GM19455 (cell line): Measurements from ENCODE around the gene SLC29A1.
A peak's percentile ranks its signal among the peaks of the same experiment; 100 is the strongest.

Source experiments
- ATAC-seq: cut with Tn5 transposase; IDR thresholded peaks from one replicate; pipeline ENCODE4 v1.9.1; 2021; ENCODE audit not compliant: unreplicated experiment

The SLC29A1 gene

DNA sequence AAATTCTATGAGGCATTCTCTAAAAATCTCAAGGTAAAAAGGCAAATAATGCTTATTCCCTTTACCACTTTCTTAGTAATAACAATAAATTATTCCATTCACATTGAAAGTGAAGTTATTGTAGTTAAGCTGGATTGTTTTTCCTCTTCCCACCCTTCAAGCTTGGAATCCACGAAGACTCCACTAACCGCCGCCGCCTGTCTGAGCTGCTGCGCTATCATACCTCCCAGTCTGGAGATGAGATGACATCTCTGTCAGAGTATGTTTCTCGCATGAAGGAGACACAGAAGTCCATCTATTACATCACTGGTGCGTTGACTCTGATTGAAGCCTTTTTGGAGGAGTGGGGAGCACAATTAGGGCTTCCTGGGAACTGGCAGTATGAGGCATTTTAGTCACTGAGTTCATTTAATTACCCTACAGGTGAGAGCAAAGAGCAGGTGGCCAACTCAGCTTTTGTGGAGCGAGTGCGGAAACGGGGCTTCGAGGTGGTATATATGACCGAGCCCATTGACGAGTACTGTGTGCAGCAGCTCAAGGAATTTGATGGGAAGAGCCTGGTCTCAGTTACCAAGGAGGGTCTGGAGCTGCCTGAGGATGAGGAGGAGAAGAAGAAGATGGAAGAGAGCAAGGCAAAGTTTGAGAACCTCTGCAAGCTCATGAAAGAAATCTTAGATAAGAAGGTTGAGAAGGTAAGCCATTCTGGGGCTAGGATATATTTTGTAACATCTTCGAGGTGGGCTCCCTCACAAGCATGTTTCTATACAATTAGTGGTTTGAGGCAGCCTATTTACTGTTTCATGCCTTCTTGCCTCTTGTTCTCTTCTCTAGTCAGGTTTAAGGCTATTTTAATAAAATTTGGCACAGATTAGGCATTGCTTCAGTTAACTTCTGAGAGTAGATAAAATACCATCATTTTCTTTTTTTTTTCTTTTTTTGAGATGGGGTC lies 28.5 kb downstream of the SLC29A1 start:
- ATAC-seq, result no peak

DNA sequence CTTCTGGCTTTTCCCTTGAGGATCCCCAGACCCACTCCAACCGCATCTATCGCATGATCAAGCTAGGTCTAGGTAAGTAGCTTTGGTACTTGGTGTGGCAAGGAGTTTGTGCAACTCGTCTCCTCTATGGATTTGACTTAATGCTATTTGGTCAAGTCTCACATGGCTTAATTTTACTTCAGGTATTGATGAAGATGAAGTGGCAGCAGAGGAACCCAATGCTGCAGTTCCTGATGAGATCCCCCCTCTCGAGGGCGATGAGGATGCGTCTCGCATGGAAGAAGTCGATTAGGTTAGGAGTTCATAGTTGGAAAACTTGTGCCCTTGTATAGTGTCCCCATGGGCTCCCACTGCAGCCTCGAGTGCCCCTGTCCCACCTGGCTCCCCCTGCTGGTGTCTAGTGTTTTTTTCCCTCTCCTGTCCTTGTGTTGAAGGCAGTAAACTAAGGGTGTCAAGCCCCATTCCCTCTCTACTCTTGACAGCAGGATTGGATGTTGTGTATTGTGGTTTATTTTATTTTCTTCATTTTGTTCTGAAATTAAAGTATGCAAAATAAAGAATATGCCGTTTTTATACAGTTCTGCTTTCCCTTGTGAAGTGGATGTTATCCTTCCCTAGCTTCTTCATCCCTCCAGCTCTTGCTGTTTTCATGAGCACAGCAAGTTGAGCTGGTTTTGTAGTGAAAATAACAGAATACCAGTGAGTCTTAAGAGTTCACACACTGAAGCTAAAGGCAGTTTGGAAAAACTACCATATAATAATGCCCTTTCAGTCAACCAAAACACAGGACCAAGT lies 30.1 kb downstream of the SLC29A1 start:
- ATAC-seq, result no peak

DNA sequence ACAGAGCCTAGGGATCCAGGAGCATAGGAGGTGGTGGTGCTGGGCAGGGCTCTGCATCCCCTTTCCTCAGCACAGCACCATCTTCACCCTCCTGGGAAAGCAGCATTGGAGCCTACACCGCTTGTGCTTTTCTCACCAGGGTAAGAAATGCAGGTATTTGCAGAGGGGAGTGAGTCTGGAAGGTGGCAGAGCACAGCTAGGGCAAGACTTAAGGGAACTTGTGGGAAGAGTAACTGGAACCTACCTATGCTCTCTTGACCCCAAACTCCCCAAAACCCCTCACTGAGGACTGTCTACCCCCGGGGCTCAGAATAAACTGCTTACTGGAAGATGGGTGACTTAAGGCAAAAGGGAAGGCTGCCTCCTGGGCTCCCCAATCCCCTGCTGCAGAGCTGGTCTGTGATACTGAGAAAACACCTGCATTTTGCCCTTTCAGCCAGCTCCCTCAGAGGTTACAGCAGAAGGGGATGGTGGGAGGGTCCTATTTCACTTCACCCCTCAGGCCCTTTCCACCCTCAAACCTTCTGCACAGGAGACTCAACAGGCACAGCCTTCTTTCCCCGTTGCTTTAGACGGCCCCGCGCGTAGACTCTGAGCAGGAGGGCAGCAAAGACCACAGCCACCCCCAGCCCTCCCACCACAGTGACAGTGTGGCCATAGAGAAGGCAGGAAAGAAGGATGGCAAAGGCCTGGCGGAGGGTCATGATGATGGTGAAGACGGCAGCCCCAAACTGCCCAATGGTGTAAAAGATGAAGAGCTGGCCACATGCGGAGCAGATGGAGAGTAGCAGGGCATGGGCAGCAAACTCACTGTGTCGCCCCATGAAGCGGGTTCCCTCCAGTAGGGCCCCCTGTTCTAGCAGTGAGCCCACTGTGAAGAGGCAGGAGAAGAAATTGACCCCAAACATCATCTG lies 31.1 kb downstream of the SLC29A1 start:
- ATAC-seq, result no peak

DNA sequence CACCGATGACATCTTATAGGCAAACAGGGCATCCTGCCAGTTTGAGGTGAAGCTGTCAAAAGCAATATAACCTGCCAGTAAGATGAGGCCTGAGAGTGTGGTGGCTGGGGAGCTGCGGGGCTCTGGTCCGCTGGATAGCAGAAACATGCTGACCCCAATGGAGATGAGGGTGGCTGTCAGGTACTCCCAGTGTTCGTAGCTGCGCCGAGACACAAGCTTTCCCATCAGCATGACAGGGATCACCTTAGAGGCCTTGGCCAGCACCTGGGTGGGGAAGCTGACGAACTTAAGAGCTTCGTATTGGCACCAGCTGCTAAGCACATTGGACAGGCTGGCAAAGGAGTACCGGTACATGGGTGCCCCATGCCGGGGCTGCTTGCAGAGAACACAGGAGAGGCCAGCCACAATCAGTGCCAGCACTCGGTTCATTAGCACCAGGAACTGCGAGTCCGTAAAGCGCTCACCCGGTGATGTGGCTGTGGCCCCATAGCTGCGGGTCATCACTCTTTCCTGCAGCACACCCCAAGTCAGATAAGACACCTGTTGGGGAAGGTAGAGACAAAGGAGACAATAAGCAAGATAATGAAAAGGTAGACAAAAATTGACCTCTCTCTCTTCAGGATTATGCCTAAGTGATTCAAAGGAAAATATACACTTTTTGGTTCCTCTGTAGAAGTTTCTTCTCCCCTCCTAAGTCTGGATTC lies 31.9 kb downstream of the SLC29A1 start:
- no peak for ATAC-seq

DNA sequence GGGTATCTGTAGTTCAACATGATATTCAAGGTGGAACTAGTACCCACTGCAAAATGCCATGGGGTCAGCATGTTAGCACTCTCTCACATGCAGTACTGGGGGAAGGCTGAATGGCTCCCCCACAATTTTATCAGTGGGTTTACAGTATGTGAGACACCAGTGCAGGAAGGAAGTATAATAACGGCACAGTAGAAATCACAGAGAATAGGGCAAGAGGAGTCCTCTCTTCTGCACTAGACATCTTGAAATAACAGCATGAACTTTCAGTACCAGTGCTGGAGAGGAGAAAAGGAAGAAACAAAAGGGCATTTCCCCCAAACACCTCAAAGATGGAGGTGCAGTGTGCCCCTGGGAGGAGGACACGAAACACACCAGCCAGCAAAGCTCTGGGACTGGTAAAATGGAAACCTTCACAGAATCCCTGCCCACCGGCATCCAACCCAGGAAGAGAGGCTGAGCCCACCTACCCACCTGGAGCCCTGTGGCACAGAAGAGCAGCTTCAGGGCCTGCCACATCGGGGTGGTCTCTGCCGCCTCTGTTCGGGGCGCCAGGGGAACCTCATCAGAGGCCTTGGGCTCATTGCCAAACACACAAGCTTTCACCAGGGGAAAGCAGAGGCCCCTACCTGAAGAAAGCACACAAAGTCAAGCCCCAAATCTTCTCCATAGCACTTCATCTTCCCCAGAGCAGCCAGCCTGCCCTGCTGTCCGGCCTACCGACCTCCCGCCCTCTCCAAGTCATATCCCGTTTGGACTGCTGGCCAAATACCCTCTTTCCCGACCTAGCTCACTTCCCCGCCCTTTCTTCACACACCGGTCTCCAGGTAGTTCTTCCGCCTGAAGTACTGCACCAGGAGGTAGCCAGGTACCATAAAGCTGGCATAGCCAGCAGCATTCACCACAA lies 32.7 kb downstream of the SLC29A1 start:
- ATAC-seq, result no peak

DNA sequence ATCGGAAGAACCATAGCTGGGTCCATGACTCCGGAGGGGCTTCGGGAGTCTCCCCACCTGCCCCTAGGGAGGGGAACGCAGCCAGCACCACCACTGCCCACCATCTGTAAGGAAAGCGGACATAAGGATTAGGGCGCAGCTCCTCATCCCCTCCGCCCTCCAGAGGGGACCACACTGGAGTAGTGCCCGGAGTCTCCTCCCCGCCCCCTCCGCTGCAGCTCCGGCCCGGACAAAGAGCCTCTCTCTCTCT lies 33.3 kb downstream of the SLC29A1 start:
- ATAC-seq, result peak; percentile 21

DNA sequence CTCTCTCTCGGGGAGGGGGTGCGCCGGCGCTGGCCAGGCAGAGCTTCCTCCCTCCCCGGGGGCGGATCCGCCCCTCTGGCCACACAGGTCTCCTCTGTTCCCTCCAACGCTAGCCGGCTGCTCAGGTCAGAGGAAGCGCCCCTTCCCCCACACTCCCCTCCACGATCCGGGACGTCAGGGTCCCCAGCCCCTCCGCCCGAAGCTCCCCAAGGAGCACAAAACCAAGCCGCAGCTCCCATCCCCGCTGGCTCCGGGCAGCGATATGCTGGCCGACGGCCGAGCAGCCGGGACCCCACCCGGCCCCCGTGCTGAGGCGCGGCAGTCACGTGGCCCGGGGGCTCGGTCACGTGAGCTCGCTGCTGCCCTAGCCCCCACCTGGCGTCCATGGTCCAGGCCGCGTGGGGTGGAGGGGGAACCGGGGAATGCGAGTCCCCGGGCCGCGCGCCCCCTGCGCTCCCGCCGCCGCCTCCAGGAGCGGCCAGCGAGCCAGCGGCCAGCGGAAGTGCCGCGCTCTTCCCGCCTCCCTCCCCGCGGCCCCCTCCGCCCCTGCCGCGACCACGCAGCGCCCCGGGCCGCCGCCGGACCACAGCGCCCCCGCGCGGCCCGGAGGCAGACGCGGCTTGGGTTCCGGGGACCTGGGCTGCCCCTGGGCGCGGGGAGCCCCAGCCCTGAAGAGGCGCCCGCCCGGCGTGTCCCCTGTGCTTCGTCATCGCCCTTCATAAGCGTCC lies 33.8 kb downstream of the SLC29A1 start, which contains the start of gene SLC35B2:
SLC35B2 (minus strand) TSS at position 504 of the 728 bp plus-strand sequence; CDS start at position 386, 118 bp downstream.
- peak; percentile 57 for ATAC-seq

DNA sequence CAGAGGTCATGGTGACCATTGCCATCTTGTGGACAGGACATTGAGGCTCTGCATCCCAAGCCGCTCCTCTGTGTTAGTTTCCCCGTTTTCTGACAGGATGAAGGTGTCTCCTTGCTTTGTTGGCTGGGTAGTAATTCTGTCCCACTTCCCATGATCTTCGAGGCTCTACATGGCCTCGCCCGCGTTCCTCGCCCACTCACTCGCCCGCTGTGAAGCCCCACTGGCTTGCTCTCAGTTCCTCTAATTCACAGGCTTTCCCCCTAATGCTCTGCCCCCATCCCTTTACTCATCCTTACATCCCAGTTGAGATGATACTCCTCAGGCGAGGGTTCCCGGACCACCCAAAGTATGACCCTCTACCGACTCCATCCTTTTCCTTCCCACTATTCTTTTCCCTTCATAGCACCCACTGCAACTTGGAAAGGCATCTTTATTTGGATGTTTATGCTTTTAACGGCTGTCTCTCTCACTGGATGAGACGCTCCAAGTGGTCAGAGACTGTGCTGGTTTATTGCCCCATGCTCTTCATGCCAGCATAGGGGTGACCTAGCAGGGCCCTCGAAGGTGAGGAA lies 34.4 kb downstream of the SLC29A1 start:
- peak; percentile 9 for ATAC-seq

DNA sequence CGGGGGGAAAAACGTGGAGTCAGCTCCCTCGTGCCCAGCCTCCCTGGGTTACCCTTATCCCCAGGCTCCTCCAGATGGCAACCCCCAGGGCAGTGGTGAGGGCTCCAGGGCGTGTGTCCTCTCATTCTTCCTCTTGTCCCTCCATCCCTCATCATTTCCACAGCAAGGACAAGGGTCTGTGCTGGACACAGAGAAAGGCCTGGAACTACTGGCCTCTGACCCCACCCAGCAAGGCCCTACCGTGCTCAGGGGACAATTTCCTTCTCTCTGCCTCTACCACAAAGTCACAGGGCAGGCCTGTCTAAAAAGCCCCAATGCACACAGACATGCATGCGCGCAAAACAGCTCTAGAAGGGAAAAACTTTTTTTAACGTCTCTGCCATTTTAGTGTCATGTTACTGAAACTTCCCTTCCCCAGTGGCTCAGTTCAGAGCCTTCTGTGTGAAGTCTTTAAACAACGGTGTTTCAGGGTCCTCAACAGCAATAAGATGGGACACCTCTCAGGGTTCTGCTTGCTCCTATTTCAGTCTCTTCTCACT lies 35.0 kb downstream of the SLC29A1 start:
- ATAC-seq, result no peak

DNA sequence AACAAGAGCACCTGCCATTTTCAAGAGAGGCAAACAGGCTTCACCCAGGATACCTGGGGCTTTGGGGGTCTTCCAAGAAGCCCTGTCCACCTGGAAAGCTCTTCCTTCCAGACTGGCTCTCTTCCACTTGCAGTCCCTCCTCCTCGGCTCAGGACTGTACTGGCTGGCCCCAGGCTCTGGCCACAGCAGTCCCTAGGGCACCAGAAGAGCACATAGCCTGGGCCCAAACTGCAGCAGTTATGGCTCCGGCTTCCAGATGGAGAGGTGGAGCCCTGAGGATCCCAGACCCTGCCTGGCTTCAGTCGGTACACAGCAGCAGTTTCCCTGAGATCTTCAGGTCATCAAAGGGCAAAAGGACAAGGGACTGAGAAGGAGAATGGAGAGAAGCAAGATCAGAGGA lies 35.5 kb downstream of the SLC29A1 start:
- ATAC-seq, result no peak

DNA sequence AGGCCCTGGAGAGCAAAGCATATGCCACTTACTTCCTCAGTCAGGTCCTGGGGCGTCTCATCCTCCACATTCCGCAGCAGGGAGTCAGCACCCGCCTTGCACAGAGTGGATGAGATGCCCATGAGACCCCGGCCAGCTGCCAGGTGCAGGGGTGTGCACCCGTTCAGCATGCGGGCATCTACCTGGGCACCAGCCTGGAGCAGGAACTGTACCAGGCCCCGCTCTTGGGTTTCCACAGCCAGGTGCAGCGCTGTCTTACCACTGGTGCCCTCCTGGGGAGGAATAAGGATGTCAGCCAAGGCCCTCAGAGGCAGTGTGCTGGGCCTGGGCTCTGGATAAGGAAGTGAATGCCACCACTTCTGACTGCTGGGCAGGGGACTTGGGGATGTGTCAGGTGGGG lies 36.6 kb downstream of the SLC29A1 start:
- ATAC-seq, result no peak

DNA sequence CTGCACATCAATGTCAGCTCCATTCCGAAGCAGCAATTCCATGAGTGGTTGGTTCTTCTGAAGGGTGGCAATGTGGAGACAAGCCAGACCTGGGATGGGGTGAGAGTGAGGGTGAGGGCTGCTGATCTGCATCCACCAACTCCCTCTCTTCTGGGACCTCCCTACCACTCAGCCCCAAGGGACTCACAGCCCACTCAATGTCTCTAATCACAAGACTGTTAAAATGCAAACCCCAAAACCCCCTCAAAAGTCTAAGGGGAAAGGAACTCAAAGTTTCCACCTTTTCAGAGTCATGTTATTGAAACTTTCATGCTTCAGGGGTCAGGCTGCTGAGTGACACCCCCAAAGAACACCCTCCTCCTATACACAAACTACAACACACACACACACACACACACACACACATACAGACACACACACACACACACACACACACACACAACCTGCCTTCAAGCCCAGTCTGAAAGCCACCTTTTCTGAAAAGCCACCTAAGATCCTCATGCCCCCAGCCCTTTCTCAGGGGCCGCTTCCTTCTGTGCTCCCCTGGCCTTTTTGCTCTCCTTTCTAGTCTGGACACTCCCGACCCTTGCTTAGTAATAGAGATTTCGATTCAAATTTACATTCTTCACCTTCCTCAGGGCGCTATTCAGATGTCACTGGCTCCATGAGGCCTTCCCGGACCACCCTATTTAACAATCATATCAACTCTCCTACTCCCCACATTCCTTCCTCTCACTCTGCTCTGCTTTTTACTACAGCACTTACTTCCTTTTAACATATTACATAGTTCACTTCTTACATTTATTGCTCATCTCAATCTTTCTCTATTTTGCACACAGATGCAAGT lies 37.3 kb downstream of the SLC29A1 start:
- no peak for ATAC-seq

DNA sequence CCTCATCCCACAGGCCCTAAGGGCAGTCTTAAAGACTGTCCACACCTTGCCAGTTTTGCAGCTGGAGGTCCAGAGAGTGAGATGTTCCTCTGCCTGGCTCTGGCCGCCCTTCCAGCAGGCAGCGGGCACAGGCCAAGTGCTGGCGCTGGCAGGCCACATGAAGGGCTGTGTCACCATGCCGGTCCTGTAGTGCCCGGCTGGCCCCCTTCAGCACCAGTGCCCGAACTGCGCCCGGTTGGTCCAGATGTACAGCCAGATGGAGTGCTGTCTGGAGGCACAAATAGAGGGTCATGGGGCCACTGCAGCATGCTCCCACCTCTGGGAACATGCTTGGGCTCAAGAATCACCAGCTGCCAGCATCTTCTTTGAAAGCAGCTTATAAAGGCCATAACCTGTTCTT lies 38.2 kb downstream of the SLC29A1 start:
- no peak for ATAC-seq

DNA sequence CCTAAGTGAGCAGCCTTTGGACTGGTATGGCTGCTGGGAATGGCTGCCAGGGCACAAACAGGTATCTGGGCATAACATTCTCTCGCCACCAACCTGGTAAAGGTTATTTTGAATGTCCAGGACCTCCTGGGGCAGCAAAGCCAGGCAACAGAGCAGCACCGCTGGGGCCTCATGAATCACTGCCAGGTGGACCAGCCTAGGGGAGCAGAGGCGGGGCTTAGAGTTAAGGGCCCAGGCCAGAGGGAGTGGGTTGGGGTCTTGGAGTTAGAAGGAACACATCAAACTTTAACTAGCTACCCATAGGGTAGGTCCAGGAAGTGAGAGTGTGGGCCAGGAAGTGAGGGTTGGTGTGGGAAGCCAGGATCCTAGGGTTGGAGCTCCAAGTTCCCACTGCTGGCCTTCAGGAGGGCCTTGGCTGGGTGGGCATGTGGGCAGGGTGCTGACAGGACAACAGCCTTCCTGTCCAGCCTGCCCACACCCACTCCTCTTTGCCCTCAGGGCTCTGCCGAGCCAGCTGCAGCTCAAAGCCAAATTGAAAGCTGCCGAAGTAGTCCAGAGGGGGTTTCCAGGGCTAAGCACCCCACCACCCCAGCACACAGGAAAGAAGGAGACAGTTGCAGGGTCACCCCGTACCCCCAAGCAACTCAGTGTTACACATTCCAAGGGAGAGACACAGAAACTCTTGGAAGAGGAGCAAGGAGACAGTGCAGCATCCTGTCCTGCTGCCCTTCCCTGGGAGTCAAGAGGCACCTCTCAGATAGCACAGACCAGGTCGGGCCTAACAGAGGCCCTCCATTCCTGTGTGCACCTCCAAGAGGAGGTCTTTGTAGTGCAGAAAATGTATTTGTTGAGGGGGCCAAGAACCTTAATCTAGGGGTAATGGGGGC lies 39.3 kb downstream of the SLC29A1 start:
- no peak for ATAC-seq

DNA sequence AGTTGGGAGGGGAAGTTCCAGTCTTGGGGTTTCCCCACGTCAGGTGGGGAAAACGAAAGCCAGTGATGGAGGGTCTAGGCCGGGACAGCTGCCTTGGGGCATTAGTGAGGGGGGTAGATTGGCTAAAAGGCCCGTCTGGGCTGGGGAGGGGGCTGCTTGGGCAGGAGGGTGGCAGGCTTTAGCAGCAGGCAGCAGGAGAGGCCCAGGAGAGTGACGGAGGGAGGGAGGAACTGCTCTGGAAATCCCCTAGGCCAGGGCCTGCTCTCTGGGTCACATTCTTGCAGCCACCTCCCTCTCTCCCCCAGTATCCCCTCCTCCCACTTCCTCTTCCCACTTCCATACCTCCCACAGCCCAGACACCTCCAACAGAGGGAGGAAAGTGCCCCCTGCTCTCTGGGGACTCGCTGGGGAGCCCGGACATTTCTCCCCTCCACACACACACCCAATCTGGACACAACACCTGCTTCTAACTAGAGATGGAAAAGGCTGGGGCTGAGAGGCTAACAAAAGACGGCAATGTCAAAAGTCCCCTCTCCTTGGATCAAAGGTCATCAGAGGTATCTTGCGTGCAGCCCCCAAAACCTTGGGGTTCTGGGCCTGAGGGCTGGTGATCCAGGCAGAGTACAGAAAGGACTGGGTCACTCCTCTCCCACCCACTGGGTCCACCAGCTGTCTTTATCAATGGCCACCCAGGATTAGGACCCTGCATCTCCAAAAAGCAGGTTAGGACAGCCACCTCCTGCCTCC lies 40.1 kb downstream of the SLC29A1 start:
- ATAC-seq, result no peak
